HepG2 (cell line): ENCODE results near the gene INTS15. TPM values are rescaled to one million over a fixed set of nuclear protein-coding genes. Genes with fewer than 3 reads are reported as not detected.

Experiments
- EP300 ChIP-seq, 3 experiments: sonication (generic) in 1 of 3; formaldehyde crosslinking in 1 of 3; IDR thresholded peaks; 2 replicates each; pipeline versions ENCODE4 v1.5.1 to v1.6.1; 2011 to 2020; ENCODE audit warnings: low read depth in 2 of 3, low read length in 2 of 3, borderline replicate concordance in 1 of 3, improper control_type of control experiment in 1 of 3, mild to moderate bottlenecking in 1 of 3, missing genetic modification reagents in 1 of 3, moderate library complexity in 1 of 3
- NCOA5 ChIP-seq: sonication (generic); formaldehyde crosslinking; IDR thresholded peaks from 2 replicates; pipeline ENCODE4 v1.4.0; 2020; ENCODE audit warnings: missing genetic modification reagents
- REL ChIP-seq: sonication (generic); formaldehyde crosslinking; conservative IDR thresholded peaks from 2 replicates; pipeline ENCODE4 v1.8.0; 2022; ENCODE audit warnings: mild to moderate bottlenecking, missing genetic modification reagents, moderate library complexity
- TBX2 ChIP-seq: sonication (generic); formaldehyde crosslinking; IDR thresholded peaks from 2 replicates; pipeline ENCODE4 v1.5.0; 2020; ENCODE audit warnings: missing genetic modification reagents, mild to moderate bottlenecking, borderline replicate concordance
- ZNF703 ChIP-seq: sonication (generic); formaldehyde crosslinking; IDR thresholded peaks from 2 replicates; pipeline ENCODE4 v1.5.1; 2020; ENCODE audit warnings: missing genetic modification reagents, mild to moderate bottlenecking, moderate library complexity, borderline replicate concordance
- ZNF777 ChIP-seq: sonication (generic); formaldehyde crosslinking; IDR thresholded peaks from 2 replicates; pipeline ENCODE4 v1.4.0; 2020; ENCODE audit warnings: missing genetic modification reagents
- ZNF878 ChIP-seq: sonication (generic); formaldehyde crosslinking; IDR thresholded peaks from 2 replicates; pipeline ENCODE4 v1.8.1; 2023; ENCODE audit warnings: mild to moderate bottlenecking, missing genetic modification reagents, moderate library complexity
- ZSCAN9 ChIP-seq: IDR thresholded peaks from 2 replicates; pipeline ENCODE4 v1.6.1; 2016; ENCODE audit warnings: borderline replicate concordance
- polyA plus RNA-seq, 8 experiments: library from polyadenylated mRNA; depleted of rRNA in 3 of 8; stranded (reverse) in 7 of 8; unstranded in 1 of 8; fragments of >200 nt; fragmentation: Illumina TruSeq in 4 of 8; extraction: Trizol in 4 of 8; gene quantifications; 2 replicates each; pipeline versions ENCODE4 v1.2.1 to v1.2.3, GENCODE V29; 2011 to 2016; ENCODE audit warnings: low read depth in 4 of 8, missing spikeins in 1 of 8, mixed read lengths in 1 of 8; ENCODE audit not compliant: insufficient read depth in 1 of 8
- total RNA-seq, 5 experiments: library from RNA; depleted of rRNA; stranded (reverse); fragments of >200 nt; fragmentation: Illumina TruSeq; extraction: Trizol; gene quantifications; 2 replicates each; pipeline ENCODE4 v1.2.3, GENCODE V29; 2016; ENCODE audit warnings: low read depth in 1 of 5
- TF ChIP-seq, protein P1 (sequence below): sonication (generic); formaldehyde crosslinking; IDR thresholded peaks from 2 replicates; pipeline ENCODE4 v1.4.0; 2020; ENCODE audit warnings: missing genetic modification reagents, borderline replicate concordance
- TF ChIP-seq, protein P2 (sequence below): sonication (generic); formaldehyde crosslinking; IDR thresholded peaks from 2 replicates; pipeline ENCODE4 v1.5.0; 2020; ENCODE audit warnings: mild to moderate bottlenecking, missing genetic modification reagents, moderate library complexity
- TF ChIP-seq, protein P3 (sequence below): sonication (generic); formaldehyde crosslinking; conservative IDR thresholded peaks from 2 replicates; pipeline ENCODE4 v1.8.1; 2023; ENCODE audit warnings: missing genetic modification reagents
- TF ChIP-seq, protein P4 (sequence below): IDR thresholded peaks from 2 replicates; pipeline ENCODE4 v1.6.1; 2016; ENCODE audit warnings: missing compliant biosample characterization, missing genetic modification reagents, borderline replicate concordance
- TF ChIP-seq, protein P5 (sequence below): sonication (generic); formaldehyde crosslinking; IDR thresholded peaks from 2 replicates; pipeline ENCODE4 v1.5.1; 2020; ENCODE audit warnings: missing genetic modification reagents, mild to moderate bottlenecking, borderline replicate concordance
- TF ChIP-seq, protein P6 (sequence below), 2 experiments: sonication (generic) in 1 of 2; formaldehyde crosslinking in 1 of 2; IDR thresholded peaks; 2 replicates each; pipeline versions ENCODE4 v1.5.1 to v1.6.1; 2011 to 2020; ENCODE audit warnings: borderline replicate concordance in 1 of 2, low read depth in 1 of 2, low read length in 1 of 2, mild to moderate bottlenecking in 1 of 2, missing genetic modification reagents in 1 of 2, moderate library complexity in 1 of 2

INTS15 gene
- total and polyA plus RNA-seq, 2 of the 13 experiments (the other 11 are each of a cell fraction or from before 2014, with no cell fraction given): 16.3 to 25.7 TPM

DNA sequence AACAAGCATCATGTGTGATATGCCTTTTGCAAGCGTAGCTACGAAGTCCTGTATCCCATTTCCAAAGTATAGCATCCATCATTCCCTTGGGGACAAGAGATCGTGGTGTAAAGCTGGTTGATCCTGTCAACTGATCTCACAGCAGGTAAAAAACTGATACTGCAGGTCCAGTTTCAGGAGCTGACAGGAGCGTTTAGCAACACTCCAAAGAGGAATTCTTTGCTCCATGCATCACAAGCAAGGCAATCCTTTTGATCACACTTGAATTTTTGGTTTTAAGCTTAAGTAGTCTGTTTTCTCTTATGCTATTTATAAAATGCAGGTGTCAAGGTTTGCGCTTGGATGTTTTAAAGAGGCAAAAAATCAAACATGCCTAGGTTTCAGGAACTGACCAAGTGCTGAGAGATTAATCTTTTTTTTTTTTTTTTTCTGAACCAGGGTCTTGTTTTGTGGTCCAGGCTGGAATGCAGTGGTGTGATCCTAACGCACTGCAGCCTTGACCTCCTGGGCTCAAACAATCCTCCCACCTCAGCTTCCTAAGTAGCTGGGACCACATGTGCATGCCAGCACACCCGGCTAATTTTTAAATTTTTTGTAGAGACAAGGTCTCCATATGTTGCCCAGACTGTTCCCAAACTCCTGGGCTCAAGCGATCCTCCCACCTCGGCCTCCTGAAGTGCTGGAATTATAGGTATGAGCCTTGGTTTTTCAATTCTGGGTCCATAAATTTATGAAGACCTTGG, 14.4 kb upstream of the INTS15 start (continued):
- TF ChIP-seq, protein P1, sequence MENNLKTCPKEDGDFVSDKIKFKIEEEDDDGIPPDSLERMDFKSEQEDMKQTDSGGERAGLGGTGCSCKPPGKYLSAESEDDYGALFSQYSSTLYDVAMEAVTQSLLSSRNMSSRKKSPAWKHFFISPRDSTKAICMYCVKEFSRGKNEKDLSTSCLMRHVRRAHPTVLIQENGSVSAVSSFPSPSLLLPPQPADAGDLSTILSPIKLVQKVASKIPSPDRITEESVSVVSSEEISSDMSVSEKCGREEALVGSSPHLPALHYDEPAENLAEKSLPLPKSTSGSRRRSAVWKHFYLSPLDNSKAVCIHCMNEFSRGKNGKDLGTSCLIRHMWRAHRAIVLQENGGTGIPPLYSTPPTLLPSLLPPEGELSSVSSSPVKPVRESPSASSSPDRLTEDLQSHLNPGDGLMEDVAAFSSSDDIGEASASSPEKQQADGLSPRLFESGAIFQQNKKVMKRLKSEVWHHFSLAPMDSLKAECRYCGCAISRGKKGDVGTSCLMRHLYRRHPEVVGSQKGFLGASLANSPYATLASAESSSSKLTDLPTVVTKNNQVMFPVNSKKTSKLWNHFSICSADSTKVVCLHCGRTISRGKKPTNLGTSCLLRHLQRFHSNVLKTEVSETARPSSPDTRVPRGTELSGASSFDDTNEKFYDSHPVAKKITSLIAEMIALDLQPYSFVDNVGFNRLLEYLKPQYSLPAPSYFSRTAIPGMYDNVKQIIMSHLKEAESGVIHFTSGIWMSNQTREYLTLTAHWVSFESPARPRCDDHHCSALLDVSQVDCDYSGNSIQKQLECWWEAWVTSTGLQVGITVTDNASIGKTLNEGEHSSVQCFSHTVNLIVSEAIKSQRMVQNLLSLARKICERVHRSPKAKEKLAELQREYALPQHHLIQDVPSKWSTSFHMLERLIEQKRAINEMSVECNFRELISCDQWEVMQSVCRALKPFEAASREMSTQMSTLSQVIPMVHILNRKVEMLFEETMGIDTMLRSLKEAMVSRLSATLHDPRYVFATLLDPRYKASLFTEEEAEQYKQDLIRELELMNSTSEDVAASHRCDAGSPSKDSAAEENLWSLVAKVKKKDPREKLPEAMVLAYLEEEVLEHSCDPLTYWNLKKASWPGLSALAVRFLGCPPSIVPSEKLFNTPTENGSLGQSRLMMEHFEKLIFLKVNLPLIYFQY (CRISPR knock-in tag): no peak
- TF ChIP-seq, protein P2, sequence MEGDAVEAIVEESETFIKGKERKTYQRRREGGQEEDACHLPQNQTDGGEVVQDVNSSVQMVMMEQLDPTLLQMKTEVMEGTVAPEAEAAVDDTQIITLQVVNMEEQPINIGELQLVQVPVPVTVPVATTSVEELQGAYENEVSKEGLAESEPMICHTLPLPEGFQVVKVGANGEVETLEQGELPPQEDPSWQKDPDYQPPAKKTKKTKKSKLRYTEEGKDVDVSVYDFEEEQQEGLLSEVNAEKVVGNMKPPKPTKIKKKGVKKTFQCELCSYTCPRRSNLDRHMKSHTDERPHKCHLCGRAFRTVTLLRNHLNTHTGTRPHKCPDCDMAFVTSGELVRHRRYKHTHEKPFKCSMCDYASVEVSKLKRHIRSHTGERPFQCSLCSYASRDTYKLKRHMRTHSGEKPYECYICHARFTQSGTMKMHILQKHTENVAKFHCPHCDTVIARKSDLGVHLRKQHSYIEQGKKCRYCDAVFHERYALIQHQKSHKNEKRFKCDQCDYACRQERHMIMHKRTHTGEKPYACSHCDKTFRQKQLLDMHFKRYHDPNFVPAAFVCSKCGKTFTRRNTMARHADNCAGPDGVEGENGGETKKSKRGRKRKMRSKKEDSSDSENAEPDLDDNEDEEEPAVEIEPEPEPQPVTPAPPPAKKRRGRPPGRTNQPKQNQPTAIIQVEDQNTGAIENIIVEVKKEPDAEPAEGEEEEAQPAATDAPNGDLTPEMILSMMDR (CRISPR knock-in tag): no peak
- TF ChIP-seq ZNF878 (no peak), TBX2 (peak; percentile 63), ZSCAN9 (no peak), ZNF703 (CRISPR knock-in tag) (no peak), REL (CRISPR knock-in tag) (no peak), ZNF777 (CRISPR knock-in tag) (no peak), EP300 (IDR thresholded peaks at IDR 0.05; ENCODE audit: low read depth in 2 of 2, low read length in 2 of 2) (peak in 1 of 2 experiments; percentile 62; a peak in 2 of 4 replicates), EP300 (CRISPR knock-in tag; IDR thresholded peaks at IDR 0.05; ENCODE audit: borderline replicate concordance) (no peak), NCOA5 (CRISPR knock-in tag) (no peak)
- TF ChIP-seq, protein P3, sequence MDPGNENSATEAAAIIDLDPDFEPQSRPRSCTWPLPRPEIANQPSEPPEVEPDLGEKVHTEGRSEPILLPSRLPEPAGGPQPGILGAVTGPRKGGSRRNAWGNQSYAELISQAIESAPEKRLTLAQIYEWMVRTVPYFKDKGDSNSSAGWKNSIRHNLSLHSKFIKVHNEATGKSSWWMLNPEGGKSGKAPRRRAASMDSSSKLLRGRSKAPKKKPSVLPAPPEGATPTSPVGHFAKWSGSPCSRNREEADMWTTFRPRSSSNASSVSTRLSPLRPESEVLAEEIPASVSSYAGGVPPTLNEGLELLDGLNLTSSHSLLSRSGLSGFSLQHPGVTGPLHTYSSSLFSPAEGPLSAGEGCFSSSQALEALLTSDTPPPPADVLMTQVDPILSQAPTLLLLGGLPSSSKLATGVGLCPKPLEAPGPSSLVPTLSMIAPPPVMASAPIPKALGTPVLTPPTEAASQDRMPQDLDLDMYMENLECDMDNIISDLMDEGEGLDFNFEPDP: 0 out of 2 replicates have a peak, but pooled peaks have one; percentile 65
- TF ChIP-seq, protein P4, sequence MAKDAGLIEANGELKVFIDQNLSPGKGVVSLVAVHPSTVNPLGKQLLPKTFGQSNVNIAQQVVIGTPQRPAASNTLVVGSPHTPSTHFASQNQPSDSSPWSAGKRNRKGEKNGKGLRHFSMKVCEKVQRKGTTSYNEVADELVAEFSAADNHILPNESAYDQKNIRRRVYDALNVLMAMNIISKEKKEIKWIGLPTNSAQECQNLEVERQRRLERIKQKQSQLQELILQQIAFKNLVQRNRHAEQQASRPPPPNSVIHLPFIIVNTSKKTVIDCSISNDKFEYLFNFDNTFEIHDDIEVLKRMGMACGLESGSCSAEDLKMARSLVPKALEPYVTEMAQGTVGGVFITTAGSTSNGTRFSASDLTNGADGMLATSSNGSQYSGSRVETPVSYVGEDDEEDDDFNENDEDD (CRISPR knock-in tag): no peak
- TF ChIP-seq, protein P5, sequence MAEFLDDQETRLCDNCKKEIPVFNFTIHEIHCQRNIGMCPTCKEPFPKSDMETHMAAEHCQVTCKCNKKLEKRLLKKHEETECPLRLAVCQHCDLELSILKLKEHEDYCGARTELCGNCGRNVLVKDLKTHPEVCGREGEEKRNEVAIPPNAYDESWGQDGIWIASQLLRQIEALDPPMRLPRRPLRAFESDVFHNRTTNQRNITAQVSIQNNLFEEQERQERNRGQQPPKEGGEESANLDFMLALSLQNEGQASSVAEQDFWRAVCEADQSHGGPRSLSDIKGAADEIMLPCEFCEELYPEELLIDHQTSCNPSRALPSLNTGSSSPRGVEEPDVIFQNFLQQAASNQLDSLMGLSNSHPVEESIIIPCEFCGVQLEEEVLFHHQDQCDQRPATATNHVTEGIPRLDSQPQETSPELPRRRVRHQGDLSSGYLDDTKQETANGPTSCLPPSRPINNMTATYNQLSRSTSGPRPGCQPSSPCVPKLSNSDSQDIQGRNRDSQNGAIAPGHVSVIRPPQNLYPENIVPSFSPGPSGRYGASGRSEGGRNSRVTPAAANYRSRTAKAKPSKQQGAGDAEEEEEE (CRISPR knock-in tag): no peak
- TF ChIP-seq, protein P6, sequence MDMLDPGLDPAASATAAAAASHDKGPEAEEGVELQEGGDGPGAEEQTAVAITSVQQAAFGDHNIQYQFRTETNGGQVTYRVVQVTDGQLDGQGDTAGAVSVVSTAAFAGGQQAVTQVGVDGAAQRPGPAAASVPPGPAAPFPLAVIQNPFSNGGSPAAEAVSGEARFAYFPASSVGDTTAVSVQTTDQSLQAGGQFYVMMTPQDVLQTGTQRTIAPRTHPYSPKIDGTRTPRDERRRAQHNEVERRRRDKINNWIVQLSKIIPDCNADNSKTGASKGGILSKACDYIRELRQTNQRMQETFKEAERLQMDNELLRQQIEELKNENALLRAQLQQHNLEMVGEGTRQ (IDR thresholded peaks at IDR 0.05; ENCODE audit: low read depth, low read length): no peak
- TF ChIP-seq, protein P6 (CRISPR knock-in tag; IDR thresholded peaks at IDR 0.05; ENCODE audit: borderline replicate concordance): no peak
